KMS-11 (cell line): ENCODE data around the gene ACP6.

ENCODE experiments used
- H2AFZ ChIP-seq: fragments of 200-600 bp; sonication (generic); 2 replicates; pipeline ENCODE4 v1.6.1; 2016; ENCODE audit warnings: antibody characterized with exemption, mixed run types, low read depth
- H3K27ac ChIP-seq: fragments of 200-600 bp; sonication (generic); 2 replicates; pipeline ENCODE4 v1.6.1; 2016; ENCODE audit warnings: mild to moderate bottlenecking, mixed run types
- H3K27me3 ChIP-seq: fragments of 200-600 bp; sonication (generic); 2 replicates; pipeline ENCODE4 v1.6.1; 2017; ENCODE audit warnings: mild to moderate bottlenecking, low read depth, mixed run types, moderate library complexity; ENCODE audit not compliant: insufficient read depth
- H3K36me3 ChIP-seq: fragments of 200-600 bp; sonication (generic); 2 replicates; pipeline ENCODE4 v1.6.1; 2017; ENCODE audit warnings: mild to moderate bottlenecking, mixed run types; ENCODE audit not compliant: insufficient read depth
- H3K4me1 ChIP-seq: fragments of 200-600 bp; sonication (generic); 2 replicates; pipeline ENCODE4 v1.6.1; 2016; ENCODE audit warnings: mild to moderate bottlenecking, low read depth, mixed run types; ENCODE audit not compliant: poor library complexity, severe bottlenecking
- H3K4me2 ChIP-seq: fragments of 200-600 bp; sonication (generic); 2 replicates; pipeline ENCODE4 v1.7.0; 2016; ENCODE audit warnings: mild to moderate bottlenecking, mixed run types
- H3K4me3 ChIP-seq: fragments of 200-600 bp; sonication (generic); IDR thresholded peaks from 2 replicates; pipeline ENCODE4 v1.6.1; 2017; ENCODE audit warnings: low read depth, low read length, mixed read lengths; ENCODE audit not compliant: insufficient read depth
- H3K79me2 ChIP-seq: fragments of 200-600 bp; sonication (generic); 2 replicates; pipeline ENCODE4 v1.6.1; 2016; ENCODE audit warnings: low read depth, mixed run types; ENCODE audit not compliant: insufficient read depth
- H3K9ac ChIP-seq: fragments of 200-600 bp; sonication (generic); 2 replicates; pipeline ENCODE4 v1.6.1; 2016; ENCODE audit warnings: mild to moderate bottlenecking, mixed run types
- H4K20me1 ChIP-seq: fragments of 200-600 bp; sonication (generic); 2 replicates; pipeline ENCODE4 v1.6.1; 2016; ENCODE audit warnings: mild to moderate bottlenecking, mixed run types; ENCODE audit not compliant: insufficient read depth
- CTCF ChIP-seq: fragments of 200-600 bp; sonication (generic); conservative IDR thresholded peaks from 2 replicates; pipeline ENCODE4 v1.6.1; 2017; ENCODE audit warnings: low read depth, mild to moderate bottlenecking, antibody characterized with exemption, low read length, moderate library complexity, mixed read lengths

Gene ACP6

GRCh38 chr1:147624529-147624928 is 45.8 kb downstream of the ACP6 start:
- H3K36me3 ChIP-seq = peaks cover 3% of the 10 kb centered on the region; the same call in 1 of the 2 replicates
- H2AFZ ChIP-seq = no peak overlapping the region
- peaks cover 13% of the 10 kb centered on the region for H3K4me1 ChIP-seq
- no peak overlapping the region for H3K4me2 ChIP-seq
- no peaks in the 10 kb centered on the region for H3K79me2 ChIP-seq
- no peaks in the 10 kb centered on the region for H3K27me3 ChIP-seq
- no peaks in the 10 kb centered on the region for H4K20me1 ChIP-seq
- H3K4me3 ChIP-seq = no peak overlapping the region
- no peak overlapping the region for H3K9ac ChIP-seq
- no peak overlapping the region for H3K27ac ChIP-seq
- TF ChIP-seq CTCF = no peak

GRCh38 chr1:147624011-147624410 is 46.3 kb downstream of the ACP6 start:
- peaks cover 9% of the 10 kb centered on the region for H3K4me1 ChIP-seq
- H3K4me3 ChIP-seq = no peak overlapping the region
- H3K27ac ChIP-seq = no peak overlapping the region
- H3K4me2 ChIP-seq = no peak overlapping the region
- no peak for TF ChIP-seq CTCF
- H4K20me1 ChIP-seq = no peaks in the 10 kb centered on the region
- H3K9ac ChIP-seq = no peak overlapping the region
- no peaks in the 10 kb centered on the region for H3K79me2 ChIP-seq
- H3K36me3 ChIP-seq = peaks cover 3% of the 10 kb centered on the region; the same call in 1 of the 2 replicates
- H2AFZ ChIP-seq = no peak overlapping the region
- H3K27me3 ChIP-seq = no peaks in the 10 kb centered on the region

GRCh38 chr1:147622731-147623130 is 47.6 kb downstream of the ACP6 start:
- Histone ChIP-seq H3K4me2 (no peak overlapping the region), H4K20me1 (no peaks in the 10 kb centered on the region), H3K4me3 (no peak overlapping the region), H3K9ac (no peak overlapping the region), H3K27ac (no peak overlapping the region), H3K4me1 (peaks cover 9% of the 10 kb centered on the region), H3K27me3 (no peaks in the 10 kb centered on the region), H2AFZ (no peak overlapping the region), H3K79me2 (no peaks in the 10 kb centered on the region), H3K36me3 (peaks cover 8% of the 10 kb centered on the region; the same call in 1 of the 2 replicates)
- no peak for TF ChIP-seq CTCF

- Histone ChIP-seq H3K4me2 (no peak overlapping the region), H3K36me3 (peaks cover 15% of the 10 kb centered on the region; the same call in 1 of the 2 replicates), H3K4me1 (peaks cover 9% of the 10 kb centered on the region), H3K9ac (no peak overlapping the region), H3K27me3 (no peaks in the 10 kb centered on the region), H2AFZ (no peak overlapping the region), H4K20me1 (no peaks in the 10 kb centered on the region), H3K4me3 (no peak overlapping the region), H3K79me2 (no peaks in the 10 kb centered on the region), H3K27ac (no peak overlapping the region)
- TF ChIP-seq CTCF = no peak
Measured at GRCh38 chr1:147620543-147620942, 49.8 kb downstream of the ACP6 start.
